Naive thymus-derived CD8-positive, alpha-beta T cell (primary cell): ENCODE results near the gene BMP7. TPM values are rescaled to one million over a fixed set of nuclear protein-coding genes. Genes with fewer than 3 reads are reported as not detected.
A peak's percentile ranks its signal among the peaks of the same experiment; 100 is the strongest.

ENCODE experiments used
- ATAC-seq, 2 donors: fragments of 150-1000 bp; cut with Tn5 transposase in 1 of 2; sonication (Bioruptor Pico), chemical (Tn5 transposase) in 1 of 2; 1 replicate in 1 of 2; 2 replicates in 1 of 2; pipeline ENCODE4 v1.10.0; 2021; ENCODE audit warnings: mild to moderate bottlenecking in 2 of 2, moderate library complexity in 2 of 2
- POLR2A ChIA-PET: fragments of 350-600 bp; sonication (Branson Sonifier 250); formaldehyde crosslinking; loops from one replicate; lab custom pipeline; 2021; ENCODE audit warnings: antibody characterized with exemption; lab: Charles Lee
- DNase-seq, 10 donors: peaks; one replicate each; pipeline versions ENCODE4 v3.0.0 to v3.0.0-alpha.2; 2020 to 2022
- H3K27ac Mint-ChIP-seq, 10 donors: one replicate each; pipeline ENCODE4 v1.8.0; 2020 to 2022; ENCODE audit warnings: mild to moderate bottlenecking in 10 of 10, mixed read lengths in 10 of 10, moderate library complexity in 4 of 10, inconsistent platforms in 1 of 10
- H3K27me3 Mint-ChIP-seq, 5 donors: one replicate each; pipeline ENCODE4 v1.8.0; 2021 to 2022; ENCODE audit warnings: mixed read lengths in 5 of 5
- H3K36me3 Mint-ChIP-seq, 3 donors: one replicate each; pipeline ENCODE4 v1.8.0; 2020 to 2022; ENCODE audit warnings: mixed read lengths in 3 of 3, mild to moderate bottlenecking in 2 of 3, inconsistent platforms in 1 of 3
- H3K4me1 Mint-ChIP-seq, 4 donors: one replicate each; pipeline ENCODE4 v1.8.0; 2021 to 2022; ENCODE audit warnings: mixed read lengths in 4 of 4
- H3K4me3 Mint-ChIP-seq, 10 donors: one replicate each; pipeline ENCODE4 v1.8.0; 2020 to 2022; ENCODE audit warnings: mild to moderate bottlenecking in 10 of 10, mixed read lengths in 10 of 10, moderate library complexity in 6 of 10, inconsistent platforms in 1 of 10
- H3K9me3 Mint-ChIP-seq, 9 donors: one replicate each; pipeline ENCODE4 v1.8.0; 2020 to 2022; ENCODE audit warnings: mixed read lengths in 9 of 9, mild to moderate bottlenecking in 3 of 9, inconsistent platforms in 1 of 9, moderate library complexity in 1 of 9
- polyA plus RNA-seq, 3 donors: library from polyadenylated mRNA; unstranded; fragments of 300-500 nt; fragmentation: Illumina TruSeq; gene quantifications; one replicate each; pipeline ENCODE4 v1.2.3, GENCODE V29; 2021
- total RNA-seq, 8 experiments: library from RNA in 2 of 8; stranded (reverse) in 2 of 8; gene quantifications; one replicate each; pipeline ENCODE4 v1.2.3 and lab custom pipeline; 2021 to 2026

Gene BMP7
- total and polyA plus RNA-seq, 5 experiments from 2014 or later, result not detected

GRCh38 chr20:57205606-57206219 lies 60.7 kb downstream of the BMP7 start:
- H3K4me1 Mint-ChIP-seq, result no peaks in the 10 kb centered on the region
- no peak overlapping the region for H3K4me3 Mint-ChIP-seq
- H3K9me3 Mint-ChIP-seq, result peaks cover 0 to 10% (median 3%) of the 10 kb centered on the region in 9 donors
- ATAC-seq (no peak), DNase-seq (no peak)
- H3K27ac Mint-ChIP-seq, result no peak overlapping the region
- H3K27me3 Mint-ChIP-seq, result peaks cover 0 to 23% (median 15%) of the 10 kb centered on the region in 5 donors
- H3K36me3 Mint-ChIP-seq, result no peaks in the 10 kb centered on the region
- POLR2A ChIA-PET, result no interaction called here

- Mint-ChIP-seq H3K27ac (no peak overlapping the region), H3K27me3 (peaks cover 0 to 25% (median 9%) of the 10 kb centered on the region in 5 donors), H3K4me3 (no peak overlapping the region), H3K4me1 (no peaks in the 10 kb centered on the region), H3K9me3 (peaks cover 0 to 10% (median 3%) of the 10 kb centered on the region in 9 donors), H3K36me3 (no peaks in the 10 kb centered on the region)
- ATAC-seq (no peak), DNase-seq (no peak)
- POLR2A ChIA-PET, result no interaction called here
Measured at GRCh38 chr20:57203986-57204385, 62.5 kb downstream of the BMP7 start.

- Mint-ChIP-seq H3K27ac (no peak overlapping the region), H3K4me1 (no peaks in the 10 kb centered on the region), H3K36me3 (no peaks in the 10 kb centered on the region), H3K27me3 (peaks cover 0 to 27% (median 9%) of the 10 kb centered on the region in 5 donors), H3K4me3 (no peak overlapping the region), H3K9me3 (peaks cover 0 to 10% (median 2%) of the 10 kb centered on the region in 9 donors)
- POLR2A ChIA-PET, result no interaction called here
- ATAC-seq (no peak), DNase-seq (no peak)
Measured at GRCh38 chr20:57203204-57203603, 63.2 kb downstream of the BMP7 start.

- no peaks in the 10 kb centered on the region for H3K36me3 Mint-ChIP-seq
- DNase-seq (no peak), ATAC-seq (no peak)
- peaks cover 0 to 32% (median 13%) of the 10 kb centered on the region in 5 donors for H3K27me3 Mint-ChIP-seq
- H3K4me3 Mint-ChIP-seq, result no peak overlapping the region
- H3K27ac Mint-ChIP-seq, result no peak overlapping the region
- no peaks in the 10 kb centered on the region for H3K4me1 Mint-ChIP-seq
- POLR2A ChIA-PET, result no interaction called here
- peaks cover 0 to 7% (median 2%) of the 10 kb centered on the region in 9 donors for H3K9me3 Mint-ChIP-seq
Measured at GRCh38 chr20:57202309-57202708, 64.1 kb downstream of the BMP7 start.

GRCh38 chr20:57200882-57201695 lies 65.4 kb downstream of the BMP7 start:
- Mint-ChIP-seq H3K4me1 (no peaks in the 10 kb centered on the region), H3K27ac (no peak overlapping the region)

GRCh38 chr20:57199656-57200405 lies 66.6 kb downstream of the BMP7 start:
- Mint-ChIP-seq H3K4me1 (no peaks in the 10 kb centered on the region), H3K4me3 (no peak overlapping the region), H3K27ac (peak overlapping the region in 1 of 10 donors; percentile 71), H3K27me3 (peaks cover 0 to 31% (median 19%) of the 10 kb centered on the region in 5 donors), H3K36me3 (no peaks in the 10 kb centered on the region), H3K9me3 (no peaks in the 10 kb centered on the region)
- POLR2A ChIA-PET, result no interaction called here
- no peak for DNase-seq
- no peak for ATAC-seq

More at GRCh38 chr20:57200882-57201695, 65.4 kb downstream of the BMP7 start:
- Mint-ChIP-seq H3K27me3 (peaks cover 0 to 25% (median 8%) of the 10 kb centered on the region in 5 donors), H3K9me3 (peaks cover 0 to 3% (median 0%) of the 10 kb centered on the region in 9 donors), H3K4me3 (no peak overlapping the region), H3K36me3 (no peaks in the 10 kb centered on the region)
- ATAC-seq, result no peak
- DNase-seq, result no peak
- POLR2A ChIA-PET, result no interaction called here

- DNase-seq, result no peak
- H3K4me1 Mint-ChIP-seq, result no peaks in the 10 kb centered on the region
- POLR2A ChIA-PET, result no interaction called here
- H3K27ac Mint-ChIP-seq, result no peak overlapping the region
- no peak overlapping the region for H3K4me3 Mint-ChIP-seq
- no peaks in the 10 kb centered on the region for H3K36me3 Mint-ChIP-seq
- H3K27me3 Mint-ChIP-seq, result peaks cover 0 to 38% (median 23%) of the 10 kb centered on the region in 5 donors
- no peaks in the 10 kb centered on the region for H3K9me3 Mint-ChIP-seq
- ATAC-seq, result no peak
Measured at GRCh38 chr20:57198132-57199072, 68.0 kb downstream of the BMP7 start.

GRCh38 chr20:57197352-57198131 lies 68.9 kb downstream of the BMP7 start:
- Mint-ChIP-seq H3K4me1 (no peaks in the 10 kb centered on the region), H3K27me3 (peaks cover 0 to 36% (median 21%) of the 10 kb centered on the region in 5 donors), H3K9me3 (no peaks in the 10 kb centered on the region), H3K27ac (no peak overlapping the region), H3K4me3 (no peak overlapping the region), H3K36me3 (no peaks in the 10 kb centered on the region)
- POLR2A ChIA-PET, result no interaction called here
- ATAC-seq (no peak), DNase-seq (no peak)

- Mint-ChIP-seq H3K9me3 (no peaks in the 10 kb centered on the region), H3K27me3 (peaks cover 0 to 25% (median 13%) of the 10 kb centered on the region in 5 donors), H3K27ac (no peak overlapping the region), H3K36me3 (no peaks in the 10 kb centered on the region), H3K4me3 (no peak overlapping the region), H3K4me1 (no peaks in the 10 kb centered on the region)
- POLR2A ChIA-PET, result no interaction called here
- no peak for DNase-seq
- ATAC-seq, result no peak
Measured at GRCh38 chr20:57195469-57196100, 70.9 kb downstream of the BMP7 start.

GRCh38 chr20:57195023-57195422 lies 71.4 kb downstream of the BMP7 start:
- no peak overlapping the region for H3K27ac Mint-ChIP-seq
- H3K36me3 Mint-ChIP-seq, result no peaks in the 10 kb centered on the region
- H3K9me3 Mint-ChIP-seq, result no peaks in the 10 kb centered on the region
- POLR2A ChIA-PET, result no interaction called here
- peaks cover 0 to 22% (median 13%) of the 10 kb centered on the region in 5 donors for H3K27me3 Mint-ChIP-seq
- no peaks in the 10 kb centered on the region for H3K4me1 Mint-ChIP-seq
- ATAC-seq (no peak), DNase-seq (peak in 1 of 10 donors; percentile 56)
- no peak overlapping the region for H3K4me3 Mint-ChIP-seq

GRCh38 chr20:57194154-57194553 lies 72.3 kb downstream of the BMP7 start:
- no peak overlapping the region for H3K4me3 Mint-ChIP-seq
- no peaks in the 10 kb centered on the region for H3K36me3 Mint-ChIP-seq
- H3K9me3 Mint-ChIP-seq, result no peaks in the 10 kb centered on the region
- POLR2A ChIA-PET, result no interaction called here
- H3K4me1 Mint-ChIP-seq, result no peaks in the 10 kb centered on the region
- H3K27ac Mint-ChIP-seq, result no peak overlapping the region
- peak in 1 of 10 donors; percentile 19 for DNase-seq
- no peak for ATAC-seq
- H3K27me3 Mint-ChIP-seq, result peaks cover 0 to 19% (median 13%) of the 10 kb centered on the region in 5 donors
